Measurements from ENCODE around the gene NEK5.
A peak's percentile ranks its signal among the peaks of the same experiment; 100 is the strongest.
"Not testable (repeated sequence)": the region's sequence is repeated elsewhere in the genome, so short reads cannot be mapped to it uniquely, and the experiment has no call there.

The NEK5 gene, protein sequence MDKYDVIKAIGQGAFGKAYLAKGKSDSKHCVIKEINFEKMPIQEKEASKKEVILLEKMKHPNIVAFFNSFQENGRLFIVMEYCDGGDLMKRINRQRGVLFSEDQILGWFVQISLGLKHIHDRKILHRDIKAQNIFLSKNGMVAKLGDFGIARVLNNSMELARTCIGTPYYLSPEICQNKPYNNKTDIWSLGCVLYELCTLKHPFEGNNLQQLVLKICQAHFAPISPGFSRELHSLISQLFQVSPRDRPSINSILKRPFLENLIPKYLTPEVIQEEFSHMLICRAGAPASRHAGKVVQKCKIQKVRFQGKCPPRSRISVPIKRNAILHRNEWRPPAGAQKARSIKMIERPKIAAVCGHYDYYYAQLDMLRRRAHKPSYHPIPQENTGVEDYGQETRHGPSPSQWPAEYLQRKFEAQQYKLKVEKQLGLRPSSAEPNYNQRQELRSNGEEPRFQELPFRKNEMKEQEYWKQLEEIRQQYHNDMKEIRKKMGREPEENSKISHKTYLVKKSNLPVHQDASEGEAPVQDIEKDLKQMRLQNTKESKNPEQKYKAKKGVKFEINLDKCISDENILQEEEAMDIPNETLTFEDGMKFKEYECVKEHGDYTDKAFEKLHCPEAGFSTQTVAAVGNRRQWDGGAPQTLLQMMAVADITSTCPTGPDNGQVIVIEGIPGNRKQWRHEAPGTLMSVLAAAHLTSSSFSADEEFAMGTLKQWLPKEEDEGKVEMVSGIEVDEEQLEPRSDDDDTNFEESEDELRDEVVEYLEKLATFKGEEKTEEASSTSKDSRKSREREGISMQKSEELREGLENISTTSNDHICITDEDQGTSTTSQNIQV

DNA sequence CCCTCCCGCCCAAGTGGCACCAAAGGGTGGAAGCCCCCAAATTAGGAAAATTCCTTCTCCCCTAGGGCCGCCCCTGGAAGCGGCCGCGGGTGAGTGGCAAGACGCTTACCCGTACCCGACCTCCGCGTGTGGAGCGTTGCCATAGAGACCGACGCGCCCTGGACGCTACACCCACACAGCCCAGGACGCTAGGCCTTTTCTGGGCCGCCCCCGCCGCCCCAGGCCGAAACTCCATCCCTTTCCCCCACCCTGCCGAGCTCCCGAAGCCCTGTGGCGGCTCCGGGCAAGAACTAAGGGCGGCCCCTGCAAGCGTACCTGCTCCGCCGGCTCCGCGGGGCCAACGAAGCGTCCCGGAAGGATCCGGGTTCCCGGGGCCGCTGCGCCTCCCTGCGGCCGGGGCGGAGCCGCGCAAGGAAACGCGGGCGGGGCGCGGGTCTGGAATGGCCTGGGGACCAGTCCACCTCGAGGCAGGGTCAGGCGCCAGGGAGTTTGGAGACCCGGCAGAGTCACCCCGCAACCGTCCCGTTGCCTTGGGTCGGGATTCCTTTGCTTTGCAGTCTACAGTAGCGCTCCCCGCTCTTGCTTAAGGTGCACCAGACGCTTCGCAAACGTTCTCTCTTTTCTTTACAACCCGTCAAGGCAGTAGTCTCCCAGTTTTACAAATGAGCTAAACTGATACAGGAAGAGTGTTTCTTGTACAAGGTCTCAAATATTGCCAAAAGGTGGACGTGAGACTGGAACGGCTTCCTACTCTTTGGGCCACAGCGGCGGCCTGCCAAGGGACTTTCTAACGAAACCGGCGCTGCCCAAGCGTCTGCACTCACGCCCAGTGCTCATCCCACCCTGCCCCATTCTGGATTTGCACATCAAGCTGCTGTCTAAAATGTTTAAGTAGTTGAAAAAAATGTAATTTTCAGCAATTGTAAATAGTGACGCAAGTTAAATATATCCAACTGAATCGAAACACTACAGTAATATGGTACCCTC is at the start of gene NEK5:
Gene NEK5, minus strand, starts transcription at position 360 of the 987 bp plus-strand sequence. CDS start 1,591 bp downstream, outside the sequence.
- DNase-seq: peak in 46 of 56 donors; percentile 1 to 78 (median 32)

DNA sequence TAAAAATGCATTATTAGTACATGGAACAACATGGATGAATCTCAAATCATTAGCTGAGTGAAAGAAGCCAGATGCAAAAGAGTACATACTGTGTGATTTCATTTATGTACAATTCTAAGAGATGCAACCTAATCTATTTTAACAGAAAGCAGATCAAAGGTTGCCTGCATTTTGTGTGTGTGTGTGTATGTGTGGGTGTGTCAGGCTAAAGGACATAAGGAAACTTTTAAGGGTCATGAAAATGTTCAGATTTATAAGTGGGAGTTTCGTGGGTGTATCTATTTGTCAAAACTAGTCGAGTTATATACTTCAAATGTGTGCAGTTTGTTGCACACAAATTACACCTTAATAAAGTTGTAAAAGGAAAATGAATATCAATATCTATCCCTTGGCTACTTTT is 48.4 kb upstream of the NEK5 start:
- no peak for DNase-seq

DNA sequence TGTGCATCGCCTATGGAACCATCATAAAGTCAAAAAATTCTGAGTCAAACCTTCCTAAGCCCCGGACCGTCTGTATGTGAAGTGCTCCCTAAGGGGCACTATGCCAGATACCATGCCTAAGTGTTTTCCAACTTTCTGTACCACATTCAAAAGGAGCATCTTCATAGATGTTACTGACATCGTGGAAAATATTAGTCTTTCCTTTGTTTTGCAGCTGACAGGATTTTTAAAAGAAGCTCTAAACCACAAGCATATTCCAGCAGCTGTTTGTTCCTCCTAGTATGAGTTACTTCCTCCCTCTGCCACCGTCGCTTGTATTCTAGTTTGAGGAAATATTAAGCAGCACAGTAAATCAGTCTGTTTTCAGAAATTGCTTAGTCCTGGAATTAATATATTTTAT is 45.1 kb upstream of the NEK5 start:
- DNase-seq: not testable (repeated sequence)

DNA sequence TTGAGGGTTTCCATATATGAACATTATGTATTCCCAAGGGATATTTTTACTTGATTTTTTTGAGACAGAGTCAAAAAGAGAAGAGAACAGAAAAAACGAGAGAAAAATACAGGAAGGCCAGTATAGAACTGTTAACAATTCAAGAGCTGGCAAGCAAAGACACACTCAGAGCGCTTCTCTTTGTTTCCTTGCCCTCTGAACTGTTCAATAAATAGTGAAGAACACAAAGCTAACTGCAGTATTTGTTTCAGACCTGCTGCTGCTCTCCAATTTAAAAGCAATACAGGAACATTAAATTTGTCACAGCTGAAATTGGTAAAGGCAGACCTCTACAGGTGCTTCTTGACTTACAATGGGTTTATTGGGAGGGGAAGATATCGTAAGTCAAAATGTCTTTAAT is 44.5 kb upstream of the NEK5 start:
- DNase-seq: no peak

DNA sequence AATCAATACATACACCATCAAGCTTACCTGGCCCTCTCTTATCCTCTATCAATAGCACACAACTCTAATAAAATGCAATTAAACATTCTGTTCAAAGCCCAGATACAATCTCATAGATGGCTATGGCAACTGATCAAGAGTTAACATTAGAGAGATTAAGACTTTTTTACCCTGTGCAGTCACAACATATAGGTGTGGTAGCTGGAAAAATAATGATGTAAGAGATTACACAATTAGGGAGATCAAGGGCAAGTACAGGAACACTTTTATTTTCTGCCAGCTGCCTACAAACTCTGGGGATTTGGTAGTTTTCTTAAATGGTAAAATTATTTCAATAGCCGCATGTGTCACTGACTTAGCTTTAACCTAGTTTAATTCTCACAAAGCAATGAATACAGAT is 42.8 kb upstream of the NEK5 start:
- not testable (repeated sequence) for DNase-seq

DNA sequence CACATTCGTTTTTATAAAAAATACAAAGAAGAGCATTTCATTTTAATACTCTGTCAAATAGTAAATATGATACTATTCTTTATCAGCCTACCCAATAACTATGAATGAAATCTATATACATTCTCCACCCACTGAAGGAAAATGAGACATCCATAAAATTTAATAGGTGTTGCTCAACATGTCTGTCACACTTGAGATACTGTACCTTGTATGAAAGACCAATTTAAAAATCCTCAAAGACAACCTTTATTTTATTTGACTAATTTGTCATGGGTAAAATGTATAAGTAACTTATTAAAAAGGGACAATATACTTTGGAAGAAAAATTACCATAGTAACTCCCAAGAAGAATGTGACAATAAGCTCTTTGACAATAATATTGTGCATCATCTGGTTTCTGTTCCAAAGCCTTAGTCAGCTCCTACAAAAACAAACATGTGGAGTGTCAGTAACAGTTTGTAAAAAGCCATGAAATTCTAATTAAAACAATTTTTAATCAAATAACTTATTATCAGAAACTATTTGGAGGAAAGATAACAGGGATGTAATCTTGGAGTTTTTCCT is 42.0 kb upstream of the NEK5 start:
- DNase-seq: not testable (repeated sequence)

DNA sequence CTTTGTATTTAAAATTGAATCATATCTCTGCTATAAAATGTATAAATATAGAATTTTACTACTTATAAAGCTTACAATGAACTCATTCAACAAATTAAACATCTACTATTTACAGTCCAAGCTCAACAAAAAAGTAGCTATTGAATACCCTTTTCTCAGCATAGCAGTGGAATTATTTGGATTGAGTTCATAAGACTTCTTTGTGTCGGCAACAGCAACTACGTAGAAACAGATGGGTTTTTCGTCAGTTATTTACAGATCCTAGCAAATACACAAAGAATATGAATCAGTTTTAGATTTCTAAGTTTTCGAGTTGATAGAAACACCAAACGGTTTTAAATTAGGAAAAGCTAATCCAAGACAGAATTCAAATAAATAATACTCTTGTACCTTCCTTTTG is 41.0 kb upstream of the NEK5 start:
- DNase-seq: no peak

DNA sequence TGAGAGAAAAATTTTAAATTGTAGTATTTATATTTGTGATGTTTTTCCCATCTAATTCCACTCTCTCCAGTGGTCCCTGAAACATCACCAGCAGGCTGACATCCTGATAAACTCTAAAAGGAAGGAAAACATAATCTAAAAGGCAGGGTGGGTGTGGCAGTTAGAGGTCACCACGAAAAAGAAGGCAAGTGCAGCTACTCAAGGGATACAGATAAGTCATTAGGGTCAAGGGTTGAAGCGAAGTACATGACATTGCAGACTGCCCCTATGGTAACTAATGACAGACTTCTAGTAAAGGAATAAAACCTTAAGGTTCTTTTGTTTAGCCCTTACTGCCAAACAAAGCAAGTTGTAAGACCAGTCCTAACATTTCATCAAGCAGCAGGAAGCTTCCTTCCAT is 36.5 kb upstream of the NEK5 start:
- DNase-seq: no peak

DNA sequence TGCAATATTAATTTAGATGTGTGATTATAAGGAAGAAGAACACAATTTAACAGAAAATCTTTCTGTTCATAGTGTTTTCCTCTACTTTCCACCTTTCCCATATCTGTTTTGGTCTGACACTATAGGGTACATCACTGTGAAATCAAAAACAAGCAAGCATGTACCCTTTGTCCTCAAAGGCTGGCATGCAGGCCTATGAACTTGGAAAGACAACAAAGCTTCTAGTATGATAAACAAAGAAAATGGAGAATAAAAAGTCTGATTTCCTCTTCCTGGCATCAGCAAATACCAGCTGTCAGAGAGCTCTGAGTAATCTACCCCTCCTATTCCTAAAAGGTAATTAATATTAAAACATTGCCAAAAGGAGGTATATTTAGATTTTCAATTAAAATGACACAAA is 36.1 kb upstream of the NEK5 start:
- DNase-seq: peak in 4 of 56 donors; percentile 6 to 23 (median 16)

DNA sequence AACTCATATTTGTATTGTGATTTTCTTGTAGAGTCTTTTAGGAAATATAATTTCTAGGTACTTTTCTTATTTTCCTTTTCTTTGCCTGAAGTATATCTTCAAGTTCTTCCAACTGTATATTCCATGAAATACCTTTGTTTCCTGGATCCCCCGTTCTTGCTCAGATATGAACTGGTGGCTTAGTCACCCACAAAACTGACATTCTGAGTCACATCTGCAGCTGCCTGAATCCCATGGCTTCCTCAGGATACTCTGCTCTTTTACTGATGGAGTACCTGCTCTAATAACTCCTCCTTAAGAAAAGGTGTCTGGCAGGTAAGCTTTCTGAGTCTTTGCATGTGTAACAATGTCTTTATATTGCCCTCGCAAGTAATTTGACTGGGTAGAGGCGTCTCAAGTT is 35.0 kb upstream of the NEK5 start:
- peak in 2 of 56 donors; percentile 1 to 9 for DNase-seq

DNA sequence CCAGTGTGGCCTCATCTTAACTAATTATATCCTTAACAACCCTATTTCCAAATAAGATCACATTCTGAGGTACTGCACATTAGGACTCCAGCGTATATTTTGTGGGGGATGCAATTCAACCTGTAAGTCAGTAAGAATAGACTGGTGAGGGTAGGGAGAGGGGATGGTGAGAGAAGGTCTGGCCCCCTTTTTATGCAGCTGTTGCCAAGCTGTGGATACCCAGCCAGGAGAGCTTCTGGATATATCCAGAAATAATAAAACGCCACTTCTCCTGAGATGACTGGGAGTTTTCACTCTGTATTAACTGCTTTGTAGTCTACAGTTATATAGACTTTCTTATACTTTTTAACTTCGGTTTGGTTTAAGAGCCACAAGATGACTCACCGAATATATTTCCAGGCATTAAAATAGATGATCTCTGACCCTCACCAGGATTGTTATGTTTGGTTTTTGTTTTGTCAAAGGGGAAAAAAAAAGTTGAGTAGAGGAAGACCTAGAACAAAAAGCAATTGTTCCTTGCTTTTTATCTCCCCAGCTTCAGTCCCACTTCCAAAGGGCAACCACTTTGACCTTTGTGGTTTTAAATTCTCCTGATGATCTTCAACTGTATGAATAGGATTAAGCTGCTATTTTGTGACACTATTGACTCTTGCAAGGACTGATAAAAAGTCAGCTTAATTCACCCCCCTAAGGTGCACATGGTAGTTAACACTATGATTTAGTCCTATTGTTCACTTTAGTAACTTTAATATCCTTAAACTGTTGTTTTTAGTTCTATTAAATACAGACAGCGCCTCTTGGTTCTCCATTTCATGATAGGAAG is 33.6 kb upstream of the NEK5 start:
- DNase-seq: no peak

DNA sequence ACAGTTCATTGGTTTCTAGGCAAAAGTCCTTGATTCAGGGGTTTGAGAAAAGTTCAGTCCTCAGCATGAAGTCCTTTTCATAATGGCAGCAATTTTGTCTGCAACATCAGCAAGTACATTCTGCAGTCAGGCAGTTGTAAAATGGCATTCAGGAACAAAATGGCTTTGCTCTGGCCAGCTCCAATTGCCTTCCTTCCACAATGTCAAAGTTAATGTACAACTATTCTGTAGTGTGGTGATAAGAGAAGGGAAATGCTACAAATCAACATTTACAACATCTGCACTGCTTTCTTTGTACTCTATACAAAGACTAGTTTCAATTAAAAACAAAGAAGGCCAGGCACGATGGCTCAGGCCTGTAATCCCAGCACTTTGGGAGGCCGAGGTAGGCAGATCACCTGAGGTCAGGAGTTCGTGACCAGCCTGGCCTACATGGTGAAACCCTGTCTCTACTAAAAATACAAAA is 32.3 kb upstream of the NEK5 start:
- no peak for DNase-seq

DNA sequence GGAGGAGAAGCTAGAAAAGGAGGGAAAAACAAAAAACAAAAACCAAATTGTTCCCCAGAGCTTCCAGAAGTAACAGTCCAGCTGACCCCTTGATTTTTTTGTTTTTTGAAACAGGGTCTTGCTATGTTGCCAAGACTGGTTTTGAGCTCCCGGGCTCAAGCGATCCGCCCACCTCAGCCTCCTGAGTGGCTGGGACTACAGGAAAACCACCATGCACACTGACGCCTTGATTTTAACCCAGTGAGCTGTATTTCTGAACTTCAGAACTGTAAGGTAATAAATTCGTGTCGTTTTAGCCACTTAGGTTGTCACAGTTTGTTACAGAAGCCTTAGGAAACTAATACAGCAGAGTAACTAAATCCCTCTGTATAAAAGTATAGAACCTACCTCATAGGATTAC is 31.6 kb upstream of the NEK5 start:
- DNase-seq: no peak

DNA sequence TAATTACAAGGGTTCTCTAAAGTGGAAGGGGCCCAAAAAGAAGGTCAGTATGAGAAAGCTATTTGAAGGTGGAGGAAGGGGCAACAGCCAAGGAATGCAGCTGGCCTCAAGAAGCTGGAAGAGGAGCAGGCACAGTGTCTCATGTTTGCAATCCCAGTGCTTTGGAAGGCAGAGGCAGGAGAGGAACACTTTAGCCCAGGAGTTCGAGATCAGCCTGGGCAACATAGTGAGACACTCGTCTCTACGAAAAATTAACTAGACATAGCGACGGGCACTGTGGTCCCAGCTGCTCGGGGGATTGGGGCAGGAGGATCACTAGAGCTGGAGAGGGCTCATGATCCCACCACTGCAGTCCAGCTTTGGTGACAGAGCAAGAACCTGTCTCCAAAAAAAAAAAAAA is 31.2 kb upstream of the NEK5 start:
- DNase-seq: no peak

DNA sequence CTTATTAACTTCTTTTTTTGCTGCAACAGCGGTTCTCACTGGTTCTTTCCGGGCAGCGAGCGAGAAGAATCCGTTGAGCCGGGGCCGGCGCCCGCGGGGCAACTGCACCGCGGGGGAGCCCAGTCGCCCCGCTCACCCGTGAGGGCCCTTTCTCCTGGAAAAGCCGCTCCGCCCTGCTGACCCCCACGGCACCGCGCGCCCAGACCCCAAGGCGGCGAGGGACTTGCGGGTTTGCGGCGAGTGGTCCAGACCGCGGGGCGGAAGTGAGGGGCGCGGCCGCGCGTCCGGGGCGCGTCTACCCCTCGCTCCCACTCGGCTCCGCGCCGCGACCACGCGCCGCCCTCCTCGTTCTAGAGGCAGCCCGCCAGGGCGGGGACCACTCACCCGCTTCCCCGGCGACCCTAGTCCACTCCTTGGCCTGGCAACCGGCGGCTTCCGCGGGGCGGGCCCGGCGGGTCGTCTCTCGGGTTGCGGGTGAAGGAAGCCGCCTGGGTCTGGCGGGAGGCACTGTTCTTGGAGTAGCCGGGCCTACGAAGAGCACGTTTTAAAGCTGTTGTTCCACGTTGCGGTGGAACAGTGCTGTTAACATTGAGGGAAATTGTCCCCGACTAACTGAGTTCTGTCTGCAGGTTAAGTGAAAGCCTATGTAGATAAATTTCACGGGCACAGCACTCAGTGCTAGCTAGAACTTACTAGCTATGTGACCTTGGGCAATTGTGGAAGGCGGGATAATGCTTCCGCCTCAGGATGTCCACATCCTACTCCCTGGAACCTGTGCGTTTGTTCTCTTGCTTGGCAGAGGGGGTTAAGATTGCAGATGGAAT is 30.5 kb upstream of the NEK5 start, which contains the start of gene NEK3:
Gene NEK3, minus strand, starts transcription at position 439 of the 824 bp plus-strand sequence. CDS start 3,406 bp downstream, outside the sequence.
- peak in 51 of 56 donors; percentile 10 to 80 (median 54) for DNase-seq

DNA sequence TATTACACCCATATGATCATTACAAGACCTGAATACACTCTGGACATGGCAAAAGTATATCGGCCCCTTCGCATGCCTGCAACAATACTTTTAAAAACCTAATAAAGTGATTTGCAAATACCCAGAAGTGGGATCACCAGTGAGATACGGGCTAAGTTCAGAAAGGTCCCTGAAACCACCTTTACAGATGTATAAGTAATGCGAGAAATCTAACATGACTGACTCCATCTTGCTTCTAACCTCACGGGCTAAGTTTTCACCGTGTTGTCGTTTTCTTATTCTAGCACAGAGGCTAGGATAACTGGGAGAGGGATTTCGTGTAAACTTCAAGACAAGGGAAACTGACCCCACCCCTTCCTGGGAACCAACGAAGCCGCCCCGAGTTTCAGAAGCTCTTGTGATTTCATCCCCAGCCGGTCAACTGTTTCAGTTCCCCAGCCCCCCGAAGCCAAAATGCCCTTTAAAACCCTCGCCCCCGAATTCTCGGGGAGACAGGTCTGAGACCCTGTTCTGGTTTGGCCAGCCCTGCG is 29.8 kb upstream of the NEK5 start:
- peak in 17 of 56 donors; percentile 9 to 68 (median 46) for DNase-seq

DNA sequence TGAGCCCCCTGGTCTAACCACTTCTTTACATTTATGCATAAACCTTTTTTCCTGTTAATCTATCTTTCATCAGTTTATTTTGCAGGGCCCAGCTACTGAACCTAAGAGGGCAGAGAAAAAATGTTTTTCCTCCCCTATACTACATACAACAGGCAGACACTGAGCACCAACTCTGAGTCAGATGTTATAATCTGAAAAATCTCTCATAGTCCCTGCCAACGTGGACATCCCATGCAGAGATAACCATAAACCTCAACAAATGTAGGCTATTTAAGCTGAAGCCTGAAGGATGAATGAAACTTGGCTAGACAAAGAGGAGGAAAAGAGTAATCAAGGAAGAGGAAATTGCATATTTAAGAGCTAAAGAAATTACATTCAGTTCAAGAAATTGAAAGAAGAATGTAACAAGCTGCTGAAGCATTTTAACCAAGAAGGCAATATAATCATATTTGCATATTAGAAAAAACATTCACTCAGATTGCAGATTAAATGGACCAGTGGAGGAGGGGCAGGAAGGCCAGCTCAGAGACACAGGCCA is 27.9 kb upstream of the NEK5 start:
- no peak for DNase-seq

DNA sequence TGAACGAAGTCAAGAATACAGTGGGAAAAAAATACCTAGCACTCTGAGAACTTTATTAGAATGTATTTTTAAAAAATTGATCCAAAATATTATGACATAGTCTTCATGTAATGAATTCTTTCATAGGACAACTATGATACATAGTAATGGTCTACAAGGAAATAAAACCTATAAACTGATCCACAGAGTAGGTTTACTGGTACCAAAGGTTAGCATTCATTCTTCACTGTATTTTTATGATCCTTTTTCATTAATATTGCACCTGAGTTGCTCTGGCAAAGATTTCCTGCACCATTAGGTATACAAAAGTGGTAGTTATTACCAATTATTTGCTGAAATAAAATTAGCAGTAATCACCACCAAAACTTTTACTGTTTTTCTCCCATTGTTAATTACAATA is 26.3 kb upstream of the NEK5 start:
- no peak for DNase-seq

Measured in nucleus accumbens (tissue), 56 donors.